ENCODE measurements around the gene NOX3.

Gene NOX3

DNA sequence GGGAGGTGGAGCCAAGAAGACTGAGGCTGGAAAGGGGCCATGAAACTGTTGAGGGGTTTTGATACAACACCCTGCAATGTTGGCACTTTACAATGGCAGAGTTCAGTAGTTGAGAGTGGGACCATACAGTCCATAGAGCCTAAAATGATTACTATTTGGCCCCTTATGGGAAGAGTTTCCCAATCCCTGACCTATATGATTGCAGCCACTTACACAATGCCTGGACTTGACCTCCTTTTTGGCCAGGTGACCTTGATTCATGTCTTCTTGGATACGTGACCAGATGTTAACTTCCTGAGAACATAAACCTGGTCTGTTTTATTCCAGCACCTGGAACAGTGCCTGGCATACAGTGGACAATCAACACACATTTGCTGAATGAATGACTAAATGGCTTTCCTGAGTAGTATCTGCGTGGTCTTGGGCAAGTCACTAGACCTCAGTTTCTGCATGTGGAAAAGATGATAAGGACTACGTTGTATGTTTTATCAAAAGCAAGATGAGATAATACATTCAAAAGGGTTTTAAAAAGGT, 58.4 kb downstream of the NOX3 start:
- no peak overlapping the region for H3K27ac ChIP-seq (ENCODE audit: low read length)
- no peaks in the 10 kb centered on the region for H3K9me3 ChIP-seq (ENCODE audit: control insufficient read depth in 1 of 2, low read length in 2 of 2)
- no peak overlapping the region for H3K4me3 ChIP-seq (ENCODE audit: low read depth in 1 of 2, low read length in 2 of 2)
- H3K36me3 ChIP-seq (ENCODE audit: control insufficient read depth in 1 of 2, insufficient read depth in 2 of 2, low read length in 2 of 2): no peaks in the 10 kb centered on the region
- H3K4me1 ChIP-seq (ENCODE audit: control insufficient read depth in 1 of 2, insufficient read depth in 2 of 2, low read length in 2 of 2): no peaks in the 10 kb centered on the region
- H3K27me3 ChIP-seq (ENCODE audit: low read depth, low read length): no peaks in the 10 kb centered on the region

DNA sequence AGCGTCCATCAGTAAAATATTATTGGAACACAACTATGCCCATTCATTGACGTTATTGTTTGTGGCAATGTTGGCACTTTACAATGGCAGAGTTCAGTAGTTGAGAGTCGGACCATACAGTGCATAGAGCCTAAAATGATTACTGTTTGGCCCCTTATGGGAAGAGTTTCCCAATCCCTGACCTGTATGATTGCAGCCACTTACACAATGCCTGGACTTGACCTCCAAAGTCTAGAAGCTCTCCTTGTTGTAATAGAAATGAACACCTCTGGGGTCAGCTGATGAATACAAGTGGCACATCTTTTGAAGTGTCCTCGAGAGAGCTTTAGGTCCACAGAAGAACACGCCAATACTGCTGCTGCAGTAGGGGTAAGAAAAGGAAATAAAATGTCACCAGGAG, 59.0 kb downstream of the NOX3 start:
- no peak overlapping the region for H3K4me3 ChIP-seq (ENCODE audit: low read depth in 1 of 2, low read length in 2 of 2)
- H3K36me3 ChIP-seq (ENCODE audit: control insufficient read depth in 1 of 2, insufficient read depth in 2 of 2, low read length in 2 of 2): no peaks in the 10 kb centered on the region
- H3K27ac ChIP-seq (ENCODE audit: low read length): no peak overlapping the region
- no peaks in the 10 kb centered on the region for H3K4me1 ChIP-seq (ENCODE audit: control insufficient read depth in 1 of 2, insufficient read depth in 2 of 2, low read length in 2 of 2)
- H3K9me3 ChIP-seq (ENCODE audit: control insufficient read depth in 1 of 2, low read length in 2 of 2): no peaks in the 10 kb centered on the region
- H3K27me3 ChIP-seq (ENCODE audit: low read depth, low read length): no peaks in the 10 kb centered on the region

DNA sequence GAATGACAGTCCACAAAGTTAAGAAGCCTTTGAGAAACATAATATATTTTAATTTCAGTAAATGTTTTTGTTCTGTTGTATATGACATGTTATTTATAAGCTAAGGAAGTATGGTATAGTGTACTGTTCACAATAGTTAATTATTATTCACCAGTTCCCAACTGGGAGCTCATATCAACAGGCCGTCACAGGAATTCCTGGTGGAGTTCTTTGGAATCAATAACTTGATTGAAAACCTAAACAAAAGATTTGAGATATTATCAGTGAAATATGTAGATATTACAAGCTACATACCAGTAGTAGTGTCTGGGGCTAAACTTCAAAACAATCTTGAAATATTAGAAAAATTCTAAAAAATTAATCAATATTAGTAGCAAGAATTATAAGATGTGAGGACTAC, 60.3 kb downstream of the NOX3 start:
- Histone ChIP-seq H3K36me3 (ENCODE audit: control insufficient read depth in 1 of 2, insufficient read depth in 2 of 2, low read length in 2 of 2) (no peaks in the 10 kb centered on the region), H3K27ac (ENCODE audit: low read length) (no peak overlapping the region), H3K4me1 (ENCODE audit: control insufficient read depth in 1 of 2, insufficient read depth in 2 of 2, low read length in 2 of 2) (no peaks in the 10 kb centered on the region), H3K4me3 (ENCODE audit: low read depth in 1 of 2, low read length in 2 of 2) (no peak overlapping the region), H3K9me3 (ENCODE audit: control insufficient read depth in 1 of 2, low read length in 2 of 2) (no peaks in the 10 kb centered on the region), H3K27me3 (ENCODE audit: low read depth, low read length) (no peaks in the 10 kb centered on the region)

DNA sequence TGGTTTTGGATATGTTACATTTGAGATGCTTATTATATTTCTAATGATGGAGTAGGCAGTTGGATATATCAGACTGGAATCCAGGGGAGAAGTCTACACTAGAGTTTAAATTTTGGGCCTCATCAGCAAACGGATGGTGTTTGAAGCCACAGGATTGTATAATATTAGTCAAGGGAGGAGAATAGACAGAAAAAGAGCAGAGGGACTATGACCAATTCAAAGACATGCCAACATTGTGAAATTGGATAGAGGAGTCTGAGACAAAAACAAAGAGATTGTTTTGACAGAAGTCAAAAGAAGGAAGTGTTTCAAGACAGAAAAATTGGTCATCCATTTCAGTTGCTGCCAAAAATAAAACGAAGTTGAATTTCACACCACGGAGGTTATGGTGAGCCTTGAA, 66.5 kb downstream of the NOX3 start:
- Histone ChIP-seq H3K4me1 (ENCODE audit: control insufficient read depth in 1 of 2, insufficient read depth in 2 of 2, low read length in 2 of 2) (no peaks in the 10 kb centered on the region), H3K9me3 (ENCODE audit: control insufficient read depth in 1 of 2, low read length in 2 of 2) (no peaks in the 10 kb centered on the region), H3K27ac (ENCODE audit: low read length) (no peak overlapping the region), H3K4me3 (ENCODE audit: low read depth in 1 of 2, low read length in 2 of 2) (no peak overlapping the region), H3K36me3 (ENCODE audit: control insufficient read depth in 1 of 2, insufficient read depth in 2 of 2, low read length in 2 of 2) (no peaks in the 10 kb centered on the region), H3K27me3 (ENCODE audit: low read depth, low read length) (no peaks in the 10 kb centered on the region)

DNA sequence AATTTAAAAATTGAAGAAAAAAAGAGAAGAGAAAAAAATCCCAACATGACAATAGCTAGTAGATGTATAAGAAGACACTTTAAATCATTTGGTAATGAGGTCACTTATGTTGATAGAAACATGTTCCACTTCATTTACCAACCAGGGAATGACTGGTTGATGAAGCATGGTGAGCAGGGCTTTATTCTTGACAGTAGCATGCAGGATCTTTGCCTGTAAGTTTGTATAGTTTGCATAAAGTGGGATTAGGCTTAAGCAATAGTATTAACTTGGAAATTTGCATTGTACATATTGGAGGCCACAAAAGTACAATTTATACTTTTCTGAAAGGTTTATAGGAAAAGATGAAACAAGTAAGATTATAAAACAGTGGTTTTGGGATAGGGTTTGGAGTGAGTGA, 67.0 kb downstream of the NOX3 start:
- Histone ChIP-seq H3K27me3 (ENCODE audit: low read depth, low read length) (no peaks in the 10 kb centered on the region), H3K27ac (ENCODE audit: low read length) (no peak overlapping the region), H3K36me3 (ENCODE audit: control insufficient read depth in 1 of 2, insufficient read depth in 2 of 2, low read length in 2 of 2) (no peaks in the 10 kb centered on the region), H3K4me1 (ENCODE audit: control insufficient read depth in 1 of 2, insufficient read depth in 2 of 2, low read length in 2 of 2) (no peaks in the 10 kb centered on the region), H3K4me3 (ENCODE audit: low read depth in 1 of 2, low read length in 2 of 2) (no peak overlapping the region), H3K9me3 (ENCODE audit: control insufficient read depth in 1 of 2, low read length in 2 of 2) (no peaks in the 10 kb centered on the region)

DNA sequence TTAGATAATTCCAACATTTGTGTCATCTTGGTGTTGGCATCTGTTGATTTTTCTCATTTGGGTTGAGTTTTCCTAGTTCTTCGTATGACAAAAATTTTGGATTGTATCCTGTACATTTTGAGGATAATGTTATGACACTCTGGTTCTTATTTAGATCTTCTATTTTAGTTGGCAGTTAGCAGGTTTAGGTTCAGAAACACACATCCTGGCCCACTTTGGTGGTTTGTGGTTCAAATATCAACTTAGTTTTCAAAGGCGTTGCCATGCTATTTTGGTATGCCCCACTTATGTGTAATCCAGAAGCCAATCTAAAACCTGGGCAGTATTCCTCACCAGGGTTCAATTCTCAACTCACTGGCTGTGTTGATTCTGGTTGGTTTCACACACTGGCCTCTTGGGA, 68.2 kb downstream of the NOX3 start:
- no peak overlapping the region for H3K4me3 ChIP-seq (ENCODE audit: low read depth in 1 of 2, low read length in 2 of 2)
- no peaks in the 10 kb centered on the region for H3K4me1 ChIP-seq (ENCODE audit: control insufficient read depth in 1 of 2, insufficient read depth in 2 of 2, low read length in 2 of 2)
- H3K9me3 ChIP-seq (ENCODE audit: control insufficient read depth in 1 of 2, low read length in 2 of 2): no peaks in the 10 kb centered on the region
- H3K27me3 ChIP-seq (ENCODE audit: low read depth, low read length): no peaks in the 10 kb centered on the region
- H3K27ac ChIP-seq (ENCODE audit: low read length): no peak overlapping the region
- H3K36me3 ChIP-seq (ENCODE audit: control insufficient read depth in 1 of 2, insufficient read depth in 2 of 2, low read length in 2 of 2): no peaks in the 10 kb centered on the region

DNA sequence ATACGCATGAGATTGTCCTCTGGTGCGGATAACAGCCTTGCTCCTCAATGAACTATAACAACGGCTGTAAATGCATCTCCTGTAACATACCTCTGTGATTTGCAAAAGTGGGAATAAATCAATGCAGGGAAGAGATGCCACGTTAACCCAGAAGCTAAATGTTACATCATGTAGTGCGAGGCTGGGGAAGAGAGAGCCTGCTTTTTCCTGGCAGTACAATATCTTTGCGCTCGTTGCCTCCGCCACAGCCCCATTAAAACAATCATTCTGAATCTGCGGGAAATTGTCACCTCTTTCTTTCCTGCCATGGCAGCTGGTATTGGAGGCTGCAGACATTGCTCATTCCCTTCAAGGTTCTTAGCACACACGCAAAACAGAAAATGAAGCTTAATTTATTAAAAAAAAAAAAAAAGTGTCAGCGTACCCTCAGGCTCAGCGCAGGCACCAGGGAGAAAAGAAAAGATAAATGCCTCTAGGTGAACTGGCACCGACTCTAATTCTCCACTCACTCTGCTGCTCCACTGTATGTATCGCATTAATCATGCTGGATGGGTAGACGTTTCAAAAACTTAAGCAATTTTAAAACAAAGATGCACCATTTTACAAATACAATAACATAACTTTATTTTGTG, 71.2 kb downstream of the NOX3 start:
- Histone ChIP-seq H3K36me3 (ENCODE audit: control insufficient read depth in 1 of 2, insufficient read depth in 2 of 2, low read length in 2 of 2) (no peaks in the 10 kb centered on the region), H3K4me3 (ENCODE audit: low read depth in 1 of 2, low read length in 2 of 2) (no peak overlapping the region), H3K27me3 (ENCODE audit: low read depth, low read length) (no peaks in the 10 kb centered on the region), H3K4me1 (ENCODE audit: control insufficient read depth in 1 of 2, insufficient read depth in 2 of 2, low read length in 2 of 2) (no peaks in the 10 kb centered on the region), H3K9me3 (ENCODE audit: control insufficient read depth in 1 of 2, low read length in 2 of 2) (no peaks in the 10 kb centered on the region), H3K27ac (ENCODE audit: low read length) (no peak overlapping the region)

DNA sequence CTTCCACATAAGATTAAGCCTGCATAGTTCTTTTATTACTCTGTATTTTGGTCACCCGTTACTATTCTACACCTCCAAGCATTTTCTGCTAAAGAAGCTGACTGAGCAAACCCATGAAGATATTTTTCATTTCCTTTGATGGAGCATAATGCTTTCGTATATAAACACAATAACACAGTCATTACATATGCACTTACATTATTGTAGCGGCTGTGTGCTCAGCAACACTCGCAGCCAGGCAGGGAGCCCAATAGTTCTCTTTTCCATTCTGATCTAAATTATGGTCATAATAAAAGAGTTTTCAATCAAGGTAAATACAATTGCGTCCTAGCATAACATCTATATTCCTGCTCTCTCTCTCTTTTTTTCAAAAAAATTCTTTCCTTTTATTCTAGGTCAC, 71.7 kb downstream of the NOX3 start:
- Histone ChIP-seq H3K9me3 (ENCODE audit: control insufficient read depth in 1 of 2, low read length in 2 of 2) (no peaks in the 10 kb centered on the region), H3K4me3 (ENCODE audit: low read depth in 1 of 2, low read length in 2 of 2) (no peak overlapping the region), H3K36me3 (ENCODE audit: control insufficient read depth in 1 of 2, insufficient read depth in 2 of 2, low read length in 2 of 2) (no peaks in the 10 kb centered on the region), H3K27me3 (ENCODE audit: low read depth, low read length) (no peaks in the 10 kb centered on the region), H3K27ac (ENCODE audit: low read length) (no peak overlapping the region), H3K4me1 (ENCODE audit: control insufficient read depth in 1 of 2, insufficient read depth in 2 of 2, low read length in 2 of 2) (no peaks in the 10 kb centered on the region)

DNA sequence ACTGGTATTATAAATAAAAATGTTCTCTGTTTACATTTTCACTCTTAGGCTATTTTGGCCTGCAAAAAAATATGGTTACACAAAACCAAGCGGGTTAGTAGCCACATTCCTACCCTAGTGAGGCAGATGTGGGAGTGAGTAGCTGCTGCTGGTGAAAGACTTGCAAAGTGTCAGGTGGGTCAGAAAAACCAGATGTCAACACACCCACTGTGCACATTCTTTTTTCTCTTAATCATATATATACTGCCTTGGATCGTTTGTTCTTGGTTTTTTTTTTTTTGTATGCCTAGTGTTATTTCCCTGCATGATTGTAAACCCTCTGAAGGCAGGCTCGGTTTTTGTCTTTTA, 73.3 kb downstream of the NOX3 start:
- Histone ChIP-seq H3K36me3 (ENCODE audit: control insufficient read depth in 1 of 2, insufficient read depth in 2 of 2, low read length in 2 of 2) (no peaks in the 10 kb centered on the region), H3K4me3 (ENCODE audit: low read depth in 1 of 2, low read length in 2 of 2) (no peak overlapping the region), H3K4me1 (ENCODE audit: control insufficient read depth in 1 of 2, insufficient read depth in 2 of 2, low read length in 2 of 2) (no peaks in the 10 kb centered on the region), H3K9me3 (ENCODE audit: control insufficient read depth in 1 of 2, low read length in 2 of 2) (no peaks in the 10 kb centered on the region), H3K27me3 (ENCODE audit: low read depth, low read length) (no peaks in the 10 kb centered on the region), H3K27ac (ENCODE audit: low read length) (no peak overlapping the region)

DNA sequence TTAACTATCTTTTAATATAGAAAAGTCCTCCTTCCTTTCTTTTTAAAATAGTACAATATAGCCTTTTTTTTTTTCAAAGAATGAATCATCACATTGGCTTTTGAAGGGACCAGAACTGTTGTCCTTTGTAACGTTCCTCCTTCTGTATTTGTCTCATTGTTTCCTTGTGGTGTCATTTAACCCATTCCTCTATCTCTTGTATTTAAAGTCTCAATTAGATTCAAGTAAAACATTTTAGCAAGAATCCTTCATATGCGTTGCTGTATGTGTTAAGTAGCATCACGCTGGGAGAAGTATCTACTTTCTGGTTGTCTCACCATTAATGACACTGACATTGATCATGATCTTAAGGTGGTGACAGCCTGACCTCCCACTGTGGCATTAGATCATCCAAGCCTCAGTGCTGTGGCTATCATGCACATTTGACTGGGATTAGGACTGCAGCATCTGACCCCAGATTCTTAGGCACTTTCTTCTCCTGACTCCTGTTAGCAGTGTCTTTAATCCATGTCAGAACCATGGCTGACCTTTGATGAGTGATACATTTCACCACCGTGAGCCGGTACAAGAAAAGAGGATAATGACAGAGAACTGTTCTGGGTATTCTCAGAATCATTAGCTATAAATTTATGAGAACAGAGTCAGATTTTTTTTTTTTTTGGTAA, 73.8 kb downstream of the NOX3 start:
- H3K4me3 ChIP-seq (ENCODE audit: low read depth in 1 of 2, low read length in 2 of 2): no peak overlapping the region
- no peaks in the 10 kb centered on the region for H3K27me3 ChIP-seq (ENCODE audit: low read depth, low read length)
- no peak overlapping the region for H3K27ac ChIP-seq (ENCODE audit: low read length)
- no peaks in the 10 kb centered on the region for H3K4me1 ChIP-seq (ENCODE audit: control insufficient read depth in 1 of 2, insufficient read depth in 2 of 2, low read length in 2 of 2)
- H3K9me3 ChIP-seq (ENCODE audit: control insufficient read depth in 1 of 2, low read length in 2 of 2): no peaks in the 10 kb centered on the region
- no peaks in the 10 kb centered on the region for H3K36me3 ChIP-seq (ENCODE audit: control insufficient read depth in 1 of 2, insufficient read depth in 2 of 2, low read length in 2 of 2)

DNA sequence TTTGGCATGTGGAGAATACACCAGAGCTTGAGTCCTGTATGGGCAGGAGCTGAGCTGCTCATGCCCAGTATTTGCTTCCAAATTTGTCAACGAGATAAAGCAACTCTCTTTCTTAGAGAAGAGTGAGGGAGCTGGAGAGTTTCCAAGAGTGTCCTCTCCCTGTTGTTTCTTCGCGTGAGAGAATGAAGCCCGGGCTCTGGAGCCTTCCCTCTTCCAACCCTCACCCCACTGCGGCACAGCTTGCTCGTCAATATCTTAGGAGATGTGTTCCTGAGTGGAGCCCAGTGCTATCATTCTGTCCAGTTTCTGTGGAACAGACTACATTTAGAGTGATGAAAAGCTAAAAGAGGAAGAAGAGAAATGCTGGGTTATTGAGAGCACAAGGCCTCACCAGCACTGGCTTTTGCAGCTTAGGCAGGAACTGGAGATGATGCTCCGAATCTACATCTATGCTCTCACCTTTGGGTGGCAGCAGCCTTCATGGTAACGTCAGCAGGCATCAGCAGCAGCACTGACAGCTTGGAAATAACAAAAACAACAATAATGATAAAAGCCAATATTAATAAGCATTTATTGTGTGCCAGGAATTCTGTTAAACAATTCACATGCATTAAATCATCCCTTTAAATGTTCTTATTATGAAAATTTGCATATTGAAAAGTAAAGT, 74.8 kb downstream of the NOX3 start:
- H3K4me1 ChIP-seq (ENCODE audit: control insufficient read depth in 1 of 2, insufficient read depth in 2 of 2, low read length in 2 of 2): no peaks in the 10 kb centered on the region
- no peak overlapping the region for H3K27ac ChIP-seq (ENCODE audit: low read length)
- H3K36me3 ChIP-seq (ENCODE audit: control insufficient read depth in 1 of 2, insufficient read depth in 2 of 2, low read length in 2 of 2): no peaks in the 10 kb centered on the region
- H3K4me3 ChIP-seq (ENCODE audit: low read depth in 1 of 2, low read length in 2 of 2): no peak overlapping the region
- H3K27me3 ChIP-seq (ENCODE audit: low read depth, low read length): no peaks in the 10 kb centered on the region
- no peaks in the 10 kb centered on the region for H3K9me3 ChIP-seq (ENCODE audit: control insufficient read depth in 1 of 2, low read length in 2 of 2)

Measured in muscle layer of duodenum (tissue), 2 donors.